Upper lobe of left lung (tissue), 4 donors: ENCODE data around the gene CTPS1.

ENCODE experiments used
- CTCF ChIP-seq, 6 experiments: fragments of 450-650 bp in 4 of 6; fragments of 200-600 bp in 2 of 6; sonication (generic) in 2 of 6; IDR thresholded peaks; one replicate each; pipeline ENCODE4 v1.5.1; 2016 to 2019; ENCODE audit warnings: antibody characterized with exemption in 6 of 6
- EP300 ChIP-seq, 4 donors: sonication (generic); formaldehyde crosslinking; IDR thresholded peaks; one replicate each; pipeline ENCODE4 v1.5.1; 2017; ENCODE audit warnings: antibody characterized with exemption in 4 of 4, control low read depth in 2 of 4
- POLR2A ChIP-seq, 4 donors: fragments of 450-650 bp; IDR thresholded peaks; one replicate each; pipeline ENCODE4 v1.5.1; 2016 to 2017; ENCODE audit warnings: antibody characterized with exemption in 4 of 4, mild to moderate bottlenecking in 2 of 4

GRCh38 chr1:40936931-40937339, 42.6 kb upstream of the CTPS1 start:
- TF ChIP-seq CTCF (IDR thresholded peaks at IDR 0.05) (no peak), EP300 (IDR thresholded peaks at IDR 0.05) (no peak), POLR2A (IDR thresholded peaks at IDR 0.05) (no peak)
